SHP77 treated with DMSO at 0.1 percent for 48 hours (cell line): ENCODE results near the gene SLC25A47.
"Not testable (repeated sequence)": the region's sequence is repeated elsewhere in the genome, so short reads cannot be mapped to it uniquely, and the experiment has no call there.

Experiments used
- DNase-seq: peaks from one replicate; lab custom pipeline; 2025; lab: John Stamatoyannopoulos, UW

SLC25A47 gene

DNA sequence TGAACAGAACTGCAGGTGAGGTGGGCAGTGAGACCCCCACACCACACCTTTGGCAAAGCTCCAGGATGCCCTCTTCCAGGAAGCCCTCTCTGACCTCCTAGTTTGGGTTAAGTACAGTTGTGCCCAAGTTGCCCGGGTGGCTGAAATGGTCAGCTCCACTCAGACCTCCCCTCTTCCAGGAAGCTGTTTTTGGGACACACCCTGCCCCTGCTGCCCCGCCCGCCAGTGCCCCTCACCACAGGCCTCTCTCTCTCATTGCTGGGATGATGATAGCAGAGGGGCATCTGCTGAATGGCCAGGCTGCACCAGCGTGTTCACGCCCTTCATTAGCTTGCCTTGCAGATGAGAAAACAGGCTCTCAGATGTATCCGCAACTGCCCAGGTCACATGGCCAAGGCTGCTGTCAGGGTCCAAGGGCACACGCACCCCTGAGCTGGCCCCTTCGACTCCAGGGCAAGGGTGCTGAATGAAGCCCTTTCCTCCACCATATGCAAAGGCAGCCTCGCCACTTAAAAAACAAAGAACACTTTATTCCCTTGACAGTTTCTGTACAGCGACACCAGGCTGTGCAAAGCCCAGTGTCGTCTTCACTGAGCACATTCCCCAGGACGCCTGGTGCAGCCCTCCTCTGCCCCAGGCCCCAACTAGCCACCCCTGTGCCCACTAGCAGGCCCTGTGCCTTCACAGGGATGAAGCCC lies 32.4 kb upstream of the SLC25A47 start:
- no peak for DNase-seq

DNA sequence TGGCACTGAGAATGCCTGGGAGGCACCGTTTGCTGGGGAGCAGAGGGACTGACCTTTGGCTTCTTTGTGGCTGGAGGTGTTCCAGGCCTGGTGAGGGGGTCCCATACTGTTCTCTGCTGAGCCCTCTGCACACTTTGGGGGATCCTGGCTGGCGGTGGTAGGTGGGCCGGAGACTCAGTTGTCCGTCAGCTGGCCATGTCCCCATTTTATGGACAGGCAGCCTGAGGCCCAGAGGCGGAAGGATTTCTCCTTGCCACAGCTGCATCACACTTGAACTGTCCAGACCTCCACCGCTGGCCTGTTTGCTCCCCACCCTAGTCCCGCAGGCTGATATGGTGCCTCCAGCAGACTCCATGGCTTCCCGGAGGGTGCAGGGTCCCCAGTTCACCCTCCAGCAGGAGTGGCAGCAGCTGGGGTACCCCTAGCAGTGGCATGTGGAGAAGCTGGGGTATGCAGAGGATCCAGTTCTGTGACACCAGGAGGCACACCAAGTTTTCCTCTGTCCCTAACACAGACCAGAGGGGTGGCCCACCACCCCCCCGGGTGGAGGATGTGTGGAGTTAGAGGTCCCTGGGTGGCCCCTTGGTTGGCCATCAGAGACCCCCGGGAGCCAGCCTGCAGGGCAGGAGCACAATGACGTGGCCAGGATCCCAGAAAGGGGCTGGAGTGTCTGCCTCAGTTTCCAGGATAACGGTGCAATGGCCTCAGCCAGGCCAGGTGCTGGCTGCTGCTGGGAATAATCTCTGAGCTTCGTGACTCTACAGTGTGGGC lies 31.6 kb upstream of the SLC25A47 start:
- DNase-seq = no peak

DNA sequence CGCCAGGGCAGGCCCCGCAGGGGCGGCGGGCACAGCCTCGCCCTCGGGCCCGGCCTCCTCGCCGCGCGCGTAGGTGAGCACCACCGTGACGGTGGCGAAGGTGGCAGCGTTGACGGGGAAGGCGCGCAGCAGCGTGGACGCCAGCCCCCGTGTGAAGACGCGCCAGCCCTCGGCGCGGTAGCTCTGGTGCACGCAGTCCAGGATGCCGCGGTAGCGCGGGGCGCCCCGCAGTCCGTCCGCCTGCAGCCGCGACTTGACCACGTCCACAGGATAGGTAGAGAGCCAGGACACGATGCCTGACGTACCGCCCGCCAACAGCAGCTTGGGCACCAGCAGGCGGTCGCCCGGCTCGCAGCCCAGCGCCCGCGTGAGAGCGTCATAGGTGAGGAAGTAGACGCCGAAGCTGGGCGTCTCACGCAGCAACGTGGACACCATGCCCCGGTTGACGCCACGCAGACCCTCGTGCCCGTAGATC lies 30.8 kb upstream of the SLC25A47 start:
- DNase-seq = no peak

DNA sequence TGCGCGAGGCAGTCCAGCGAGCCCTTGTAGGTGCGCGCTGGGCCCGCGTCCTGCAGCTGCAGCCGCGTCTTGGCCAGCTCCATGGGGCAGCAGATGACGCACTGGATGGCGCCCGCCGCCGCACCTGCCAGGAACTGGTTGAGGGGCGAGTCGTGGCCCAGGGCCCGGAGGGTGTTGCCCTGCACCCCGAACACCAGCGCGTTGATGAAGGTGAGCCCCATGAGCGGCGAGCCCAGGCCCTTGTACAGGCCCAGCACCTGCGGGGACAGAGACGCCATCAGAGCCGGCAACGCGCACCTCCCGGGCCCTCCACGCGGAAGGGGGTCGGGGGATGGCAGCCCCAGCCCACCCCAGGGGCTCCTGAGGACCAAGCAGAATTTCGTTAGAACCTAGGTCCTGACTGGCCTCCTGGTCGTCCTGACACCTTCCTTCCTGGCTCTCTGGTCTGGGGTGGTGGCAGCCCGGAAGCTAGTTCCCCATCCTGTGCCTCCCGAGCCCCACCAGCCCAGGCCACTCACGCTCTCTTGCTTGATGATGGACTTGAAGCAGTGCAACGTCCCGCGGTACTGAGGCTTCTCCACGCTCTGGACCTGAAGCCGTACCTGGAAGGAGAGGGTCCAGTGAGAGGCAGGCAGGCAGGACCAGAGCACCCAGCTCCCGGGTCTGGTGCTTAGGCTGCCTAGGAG lies 30.2 kb upstream of the SLC25A47 start:
- no peak for DNase-seq

DNA sequence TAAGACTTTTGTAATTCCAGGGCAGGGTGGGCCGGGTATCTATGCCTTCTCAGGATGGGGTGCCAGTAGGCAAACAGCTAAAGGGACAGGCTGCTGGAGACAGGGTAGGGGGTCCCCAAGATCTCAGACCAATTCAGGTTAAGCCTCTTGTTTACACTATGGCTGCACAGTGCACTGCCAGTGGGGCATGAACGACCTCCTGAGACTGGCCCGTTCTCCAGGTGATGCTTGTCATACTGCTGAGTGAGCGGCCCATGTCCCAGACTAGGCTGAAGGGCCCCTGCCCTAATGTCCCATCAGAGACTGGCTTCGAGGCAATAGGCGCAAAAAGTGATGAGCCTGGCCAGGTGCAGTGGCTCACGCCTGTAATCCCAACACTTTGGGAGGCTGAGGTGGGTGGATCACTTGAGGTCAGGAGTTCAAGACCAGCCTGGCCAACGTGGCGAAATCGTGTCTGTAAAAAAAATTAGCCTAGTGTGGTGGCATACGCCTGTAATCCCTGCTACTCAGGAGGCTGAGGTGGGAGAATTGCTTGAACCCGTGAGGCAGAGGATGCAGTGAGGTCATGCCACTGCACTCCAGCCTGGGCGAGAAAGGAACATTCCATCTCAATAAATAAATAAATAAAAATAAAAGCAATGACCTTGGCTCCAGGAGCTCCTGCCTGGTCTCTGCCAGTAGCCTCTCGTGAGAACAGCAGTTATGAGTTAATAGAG lies 29.5 kb upstream of the SLC25A47 start:
- no peak for DNase-seq

DNA sequence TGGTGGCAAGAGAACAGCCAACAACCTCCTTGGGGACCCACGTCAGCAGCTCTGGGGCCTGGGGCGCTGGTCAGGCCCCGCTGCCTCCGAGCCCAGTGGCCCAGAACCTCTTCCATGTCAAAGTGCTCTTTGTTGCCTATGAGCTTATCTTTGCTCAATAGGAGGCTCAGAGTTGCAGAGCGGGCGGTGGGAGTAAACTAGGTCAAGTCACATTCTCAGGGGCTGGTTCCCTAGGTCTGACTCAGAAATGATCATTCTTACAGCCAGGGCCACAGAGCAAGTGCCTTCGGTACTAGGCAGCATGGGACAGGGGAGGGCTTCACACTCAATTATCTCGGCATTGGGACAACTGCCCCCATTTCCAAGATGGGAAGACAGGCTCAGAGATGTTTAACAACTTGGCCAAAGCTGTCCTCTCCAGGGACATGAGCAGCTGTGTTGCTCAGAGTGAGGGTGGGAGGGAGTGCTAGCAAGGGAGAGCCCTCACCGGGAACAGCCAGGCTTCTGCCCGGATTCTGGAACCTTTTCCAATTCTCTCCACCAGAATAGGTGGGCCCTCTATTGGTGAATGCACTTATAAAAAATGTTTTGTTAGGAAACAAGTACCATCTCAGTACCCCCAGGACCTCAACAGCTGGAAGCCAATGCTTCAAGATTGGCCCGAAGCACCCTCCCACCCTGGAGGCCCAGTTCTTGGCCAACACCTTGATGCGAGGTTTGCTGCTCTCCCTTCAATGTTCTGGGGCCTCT lies 28.8 kb upstream of the SLC25A47 start:
- no peak for DNase-seq

DNA sequence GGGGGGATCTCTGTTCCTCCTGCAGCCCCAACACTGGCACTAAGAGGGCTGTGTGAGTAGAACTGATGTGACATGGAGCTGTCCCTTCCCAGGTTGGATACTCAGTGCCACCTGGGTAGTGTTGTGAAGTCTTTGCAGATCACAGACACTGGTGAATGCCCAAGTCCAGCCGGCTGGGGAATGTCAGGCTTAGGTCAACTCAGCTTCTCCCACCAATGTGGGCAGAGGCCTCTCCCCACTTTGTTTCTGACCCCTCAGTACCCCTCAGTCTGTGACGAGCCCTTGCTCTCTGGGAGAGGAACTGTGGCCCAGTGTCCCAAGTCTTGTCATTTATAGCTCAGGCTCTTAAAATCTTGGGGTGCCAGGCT lies 28.2 kb upstream of the SLC25A47 start:
- DNase-seq = no peak

DNA sequence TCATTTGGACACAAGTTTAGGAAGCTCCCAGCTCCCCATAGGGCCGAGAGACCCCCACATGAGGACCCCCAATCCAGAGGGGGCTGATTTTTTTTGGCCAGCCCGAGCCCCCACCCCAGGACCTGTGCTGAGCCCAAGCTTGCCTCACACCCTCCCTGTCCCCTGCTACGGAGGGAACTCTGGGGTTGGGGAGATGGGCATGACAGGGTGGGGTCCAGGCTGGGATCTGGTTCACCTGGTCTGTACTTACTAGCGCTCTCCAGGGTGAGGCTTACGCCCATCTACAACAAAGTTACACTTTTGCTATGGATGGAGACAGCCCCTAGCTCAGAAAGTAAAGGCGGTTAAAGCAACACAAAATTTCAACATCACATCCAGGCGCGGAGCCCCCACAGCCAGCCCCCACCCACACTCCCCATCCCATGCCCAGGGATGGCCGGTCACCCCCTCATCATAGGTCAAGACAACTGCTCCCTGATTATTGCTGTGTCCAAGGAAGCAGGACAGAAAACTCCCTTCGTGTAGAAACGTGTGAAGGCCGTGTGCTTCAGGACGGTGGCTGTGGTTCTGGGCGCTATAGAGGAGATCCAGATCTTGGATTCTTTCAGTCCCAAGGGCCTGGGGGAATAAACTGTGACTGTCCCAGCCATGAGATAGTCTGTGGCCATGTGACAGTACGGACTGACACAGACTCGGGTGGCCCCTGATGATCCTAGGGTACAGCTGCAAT lies 27.6 kb upstream of the SLC25A47 start:
- no peak for DNase-seq

DNA sequence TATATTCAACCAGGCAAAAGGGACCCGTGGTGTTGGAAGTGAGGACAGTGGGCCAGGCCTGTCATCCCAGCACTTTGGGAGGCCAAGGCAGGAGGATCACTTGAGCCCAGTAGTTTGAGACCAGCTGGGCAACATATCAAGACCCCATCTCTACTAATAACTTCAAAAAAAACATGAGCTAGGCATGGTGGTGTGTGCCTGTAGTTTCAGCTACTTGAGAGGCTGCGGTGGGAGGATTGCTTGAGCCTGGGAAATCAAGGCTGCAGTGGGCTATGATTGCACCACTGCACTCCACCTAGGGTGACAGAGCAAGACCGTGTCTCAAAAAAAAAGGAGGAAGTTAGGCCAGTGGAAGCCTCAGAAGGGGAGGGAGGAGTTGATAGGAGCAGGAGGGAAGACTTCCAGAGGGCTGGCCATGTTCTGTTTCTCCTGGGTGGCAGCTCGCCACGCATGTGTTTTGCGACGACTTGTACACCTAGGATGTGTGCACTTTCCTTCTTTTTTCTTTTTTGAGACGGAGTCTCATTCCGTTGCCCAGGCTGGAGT lies 27.0 kb upstream of the SLC25A47 start:
- no peak for DNase-seq

DNA sequence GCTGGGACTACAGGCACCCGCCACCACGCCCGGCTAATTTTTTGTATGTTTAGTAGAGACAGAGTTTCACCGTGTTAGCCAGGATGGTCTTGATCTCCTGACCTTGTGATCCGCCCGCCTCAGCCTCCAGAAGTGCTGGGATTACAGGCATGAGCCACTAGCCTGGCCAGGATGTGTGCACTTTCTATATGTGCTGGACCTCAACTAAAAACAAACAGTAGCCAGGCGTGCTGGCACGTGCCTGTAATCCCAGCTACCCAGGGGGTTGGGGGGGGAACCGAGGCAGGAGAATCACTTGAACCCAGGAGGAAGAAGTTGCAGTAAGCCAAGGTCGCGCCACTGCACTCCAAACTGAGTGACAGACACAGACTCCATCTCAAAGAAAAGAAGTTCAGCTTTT lies 26.4 kb upstream of the SLC25A47 start:
- not testable (repeated sequence) for DNase-seq

DNA sequence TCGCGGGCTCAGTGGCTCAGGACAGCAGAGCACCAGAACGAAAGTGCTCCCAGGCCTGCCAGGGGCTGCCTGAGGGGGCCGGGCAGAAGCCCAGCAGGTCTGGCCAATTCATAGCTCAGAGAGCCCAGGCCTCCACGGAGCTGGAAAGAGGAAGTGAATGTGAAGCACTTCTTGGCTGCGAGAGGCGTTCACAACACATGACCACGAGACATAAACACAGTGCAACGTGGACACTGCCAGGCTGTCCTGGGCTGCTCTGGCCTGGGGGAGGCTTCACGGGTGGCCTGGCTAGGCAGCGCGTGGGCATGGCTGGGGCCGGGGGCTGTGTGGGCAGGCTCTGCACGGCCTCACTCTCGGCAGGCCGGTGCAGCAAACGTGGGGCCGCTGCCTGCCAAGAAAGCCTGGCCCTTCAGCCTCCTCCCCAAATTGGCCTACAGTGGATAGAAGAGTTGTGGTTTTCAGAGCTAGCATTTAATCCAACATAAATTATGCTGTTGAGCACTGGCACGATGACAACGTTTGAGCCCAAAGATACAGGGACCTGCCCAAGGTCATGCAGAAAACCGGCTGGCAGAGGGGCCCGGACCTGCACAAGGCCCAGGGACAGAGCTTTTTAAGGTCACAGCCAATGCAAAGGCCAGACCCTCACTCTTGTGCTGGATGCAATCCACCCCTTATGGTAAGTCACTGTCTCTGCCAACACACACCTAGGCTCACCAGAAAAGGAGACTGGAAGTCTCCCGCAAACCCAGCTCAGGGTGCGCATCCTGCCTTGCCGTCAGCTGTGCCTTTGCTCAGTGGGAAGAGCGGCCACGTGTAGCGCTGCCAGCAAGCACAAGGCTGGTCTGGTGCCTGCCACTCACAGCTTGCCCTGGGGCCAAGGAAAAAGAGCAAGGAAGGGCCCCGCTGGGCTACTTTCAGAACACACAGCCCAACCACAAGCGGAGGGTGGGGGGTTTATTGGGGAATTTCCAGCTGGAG lies 25.5 kb upstream of the SLC25A47 start:
- no peak for DNase-seq

DNA sequence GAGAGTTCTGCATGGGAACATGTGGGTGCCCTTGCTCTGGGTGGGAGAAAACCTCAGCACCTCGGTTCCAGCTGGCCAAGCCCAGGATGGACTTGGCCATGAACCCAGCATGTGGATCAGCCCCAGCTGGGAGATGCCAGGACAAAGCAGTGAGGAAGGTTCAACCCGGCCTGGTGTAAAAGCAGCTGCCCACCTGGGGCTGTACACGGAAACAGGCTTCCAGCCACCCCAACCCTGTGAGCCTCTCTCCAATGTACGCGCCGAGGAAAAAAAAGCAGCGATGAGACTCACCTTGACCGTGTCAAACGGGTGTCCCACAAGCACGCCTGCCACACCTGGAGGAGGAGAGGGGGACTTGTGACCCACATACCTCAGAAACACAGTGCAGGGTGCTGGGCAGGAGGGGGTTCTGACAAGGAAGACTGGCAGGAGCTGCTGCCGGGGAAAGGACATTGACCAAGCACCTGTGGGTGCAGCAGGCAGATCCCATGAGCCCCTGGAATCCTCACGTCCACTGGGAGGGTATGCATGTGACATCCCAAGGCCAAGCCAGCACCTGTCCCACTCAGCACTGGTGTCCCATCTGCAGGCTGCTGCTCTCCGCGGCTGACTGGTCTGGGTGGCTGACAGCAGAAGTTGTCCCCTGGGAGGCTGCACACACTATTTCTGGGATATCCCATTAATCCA lies 24.4 kb upstream of the SLC25A47 start:
- no peak for DNase-seq

DNA sequence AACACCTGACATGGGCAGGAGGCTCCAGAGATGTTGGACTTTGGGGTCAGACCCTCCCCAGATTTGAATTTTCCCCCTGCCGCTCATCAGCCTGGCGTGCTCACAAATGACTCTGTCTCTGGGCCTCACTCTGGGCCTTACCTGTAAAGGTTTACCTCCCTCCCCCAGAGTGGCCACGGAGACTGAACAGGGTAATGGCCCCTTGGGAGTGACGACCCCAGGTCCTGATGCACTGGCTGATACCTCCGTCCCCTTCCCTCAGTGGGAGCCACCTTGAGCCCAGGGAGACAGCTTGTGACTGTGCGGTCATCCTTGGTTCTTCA lies 23.9 kb upstream of the SLC25A47 start:
- no peak for DNase-seq

DNA sequence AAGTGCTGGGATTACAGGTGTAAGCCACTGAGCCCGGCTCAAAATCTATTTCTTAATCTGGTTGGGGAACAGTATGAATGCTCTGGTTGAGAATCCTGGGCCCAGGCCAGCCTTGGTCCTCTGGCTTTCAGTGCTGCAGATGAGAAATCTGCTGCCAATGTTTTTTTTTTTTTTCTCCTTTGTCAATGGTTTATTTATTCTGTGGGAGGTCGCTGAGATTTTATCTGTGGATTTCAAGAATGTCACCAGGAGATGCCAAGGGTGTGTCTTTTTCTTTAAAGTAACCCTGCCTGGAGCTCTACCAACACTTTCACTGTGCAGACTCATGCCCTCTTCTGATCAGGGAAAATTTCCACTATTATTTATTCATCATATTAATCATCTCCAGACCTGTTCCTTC lies 20.5 kb upstream of the SLC25A47 start:
- no peak for DNase-seq

DNA sequence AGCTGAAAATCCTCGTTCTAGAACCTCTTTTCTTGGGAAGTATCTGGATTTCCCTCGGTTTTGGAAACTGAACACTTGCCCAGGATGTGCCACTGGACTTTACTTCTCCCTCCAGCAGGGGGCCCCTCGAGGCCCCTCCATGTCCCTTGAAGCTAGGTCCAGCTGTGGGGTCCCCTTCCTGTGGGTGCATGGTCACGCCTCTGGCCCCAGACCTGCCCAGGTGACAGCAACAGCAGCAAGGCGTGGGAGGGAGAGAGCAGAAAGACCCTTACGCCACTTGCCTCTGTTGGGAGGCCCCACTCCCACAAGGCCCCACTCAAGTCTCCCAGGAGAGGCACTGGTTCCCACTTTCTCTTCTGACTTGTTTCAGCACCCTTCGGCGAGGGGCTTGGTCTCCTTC lies 20.0 kb upstream of the SLC25A47 start:
- DNase-seq = no peak

DNA sequence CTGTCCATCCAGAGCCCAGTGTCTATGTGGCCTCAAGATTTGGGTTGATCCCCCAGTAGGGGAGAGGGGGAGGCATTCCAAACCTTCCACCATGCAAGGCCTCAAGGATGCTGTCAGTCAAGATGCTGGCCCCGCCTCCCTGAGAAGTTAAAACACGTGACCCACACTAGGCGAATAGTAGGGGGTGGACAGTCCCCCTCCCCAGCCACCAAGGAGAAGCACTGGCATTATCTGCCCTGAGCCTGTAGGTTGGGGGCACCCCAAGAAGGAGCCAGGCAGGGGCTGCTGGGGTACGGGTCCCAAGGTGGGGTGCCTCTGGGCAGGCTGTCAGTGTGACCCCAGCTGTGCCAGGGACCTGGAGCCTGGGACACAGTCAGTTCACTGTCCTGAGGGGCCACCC lies 19.2 kb upstream of the SLC25A47 start:
- no peak for DNase-seq

DNA sequence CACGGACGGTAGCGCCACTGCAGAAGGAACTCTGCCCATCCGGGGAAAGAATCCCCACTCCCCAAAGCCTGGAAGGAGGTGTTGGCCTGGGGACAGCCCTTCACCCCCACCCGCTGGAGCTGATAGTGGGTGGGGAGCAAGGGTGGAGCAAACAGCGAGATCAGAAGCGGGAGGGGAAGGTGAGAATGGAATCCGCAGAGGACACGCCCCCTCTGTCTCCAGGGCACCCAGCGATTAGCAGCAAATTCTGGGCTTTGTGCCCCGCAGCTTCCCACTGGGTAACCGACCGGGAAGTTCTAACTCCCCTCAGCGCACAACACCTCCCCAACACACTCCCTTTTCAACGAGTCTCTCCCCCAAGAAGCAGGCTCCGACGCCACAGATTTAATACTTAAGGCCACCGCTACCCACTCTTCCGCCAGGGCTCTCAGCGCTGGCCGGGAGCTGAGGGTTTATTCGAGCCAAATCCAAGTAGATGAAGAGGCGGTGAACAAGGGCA lies 18.3 kb upstream of the SLC25A47 start:
- DNase-seq = no peak

DNA sequence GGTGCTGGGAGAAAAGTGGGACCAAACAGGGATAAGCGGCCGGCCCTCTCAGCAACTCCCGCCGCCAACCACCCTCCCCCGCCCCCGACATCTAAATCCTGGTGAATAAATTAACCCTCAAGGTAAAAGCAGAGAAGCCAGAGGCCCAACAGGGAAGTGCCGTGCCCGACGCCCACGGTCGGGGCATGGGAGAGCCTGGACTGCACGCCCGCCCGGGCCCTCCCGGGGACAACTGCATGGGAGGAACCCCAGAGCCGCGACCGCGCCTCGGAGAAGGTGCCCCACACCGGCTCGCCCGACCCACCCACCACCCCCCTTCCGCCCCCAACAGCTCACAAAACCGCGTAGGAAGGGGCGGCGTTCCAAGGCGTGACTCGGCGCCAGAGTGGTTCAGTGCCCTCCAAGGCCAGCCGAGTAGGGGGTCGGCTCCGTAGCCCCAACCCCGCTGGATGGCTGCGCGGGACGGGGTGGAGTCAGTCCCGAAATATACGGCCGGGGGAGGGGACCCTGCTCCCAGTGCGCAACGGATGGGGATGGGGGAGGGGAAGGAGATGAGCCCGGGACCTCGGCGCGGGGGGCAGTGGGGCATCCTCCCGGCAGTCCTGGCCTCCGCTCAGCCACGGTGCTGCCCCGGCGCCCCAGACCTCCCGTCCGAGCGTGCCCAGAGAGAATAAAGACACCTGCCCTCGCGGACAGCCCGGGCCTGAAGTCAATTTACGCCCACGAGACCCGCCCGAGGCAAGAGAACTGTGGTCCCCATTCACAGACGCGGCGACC lies 17.6 kb upstream of the SLC25A47 start:
- no peak for DNase-seq
